Astrocyte of the cerebellum (primary cell): ENCODE results near the gene SHISA7.

Experiments used
- DNase-seq: peaks from one replicate; pipeline ENCODE4 v3.0.0-alpha.2; 2011; ENCODE audit warnings: low read depth
- H3K4me3 ChIP-seq: 2 replicates; pipeline ENCODE4 v1.5.1; 2011; ENCODE audit warnings: mild to moderate bottlenecking, low read depth, low read length, moderate library complexity
- CTCF ChIP-seq: IDR thresholded peaks from 2 replicates; pipeline ENCODE4 v1.5.1; 2012; ENCODE audit warnings: low read length, low read depth, moderate library complexity, mild to moderate bottlenecking; ENCODE audit errors: missing control alignments
- in situ Hi-C: cut with HindIII; loops from 2 replicates; pipeline ENCODE4 v1.10.0; 2017; ENCODE audit warnings: low sequenced_read_pairs

SHISA7 gene

GRCh38 chr19:55439052-55439451 lies 4.0 kb downstream of the SHISA7 start:
- no peak overlapping the region for H3K4me3 ChIP-seq
- no peak for DNase-seq
- TF ChIP-seq CTCF, result no peak
- in situ Hi-C loops, result no loop called here

GRCh38 chr19:55437410-55437809 lies 5.7 kb downstream of the SHISA7 start:
- TF ChIP-seq CTCF, result no peak
- H3K4me3 ChIP-seq, result no peak overlapping the region
- no peak for DNase-seq
- in situ Hi-C loops, result no loop called here

- no peak for TF ChIP-seq CTCF
- no peak overlapping the region for H3K4me3 ChIP-seq
- in situ Hi-C loops, result no loop called here
- no peak for DNase-seq
Measured at GRCh38 chr19:55436847-55437246, 6.3 kb downstream of the SHISA7 start.

- no peak overlapping the region for H3K4me3 ChIP-seq
- in situ Hi-C loops, result no loop called here
- no peak for DNase-seq
- no peak for TF ChIP-seq CTCF
Measured at GRCh38 chr19:55435020-55435419, 8.1 kb downstream of the SHISA7 start.

- in situ Hi-C loops, result no loop called here
- no peak for DNase-seq
- TF ChIP-seq CTCF, result no peak
- no peak overlapping the region for H3K4me3 ChIP-seq
Measured at GRCh38 chr19:55434356-55434919, 8.7 kb downstream of the SHISA7 start.

GRCh38 chr19:55433292-55433691 lies 9.8 kb downstream of the SHISA7 start:
- no peak for DNase-seq
- in situ Hi-C loops, result no loop called here
- no peak overlapping the region for H3K4me3 ChIP-seq
- TF ChIP-seq CTCF, result no peak
